ENCODE results near the gene MRPS30.

Gene MRPS30
- long read RNA-seq, transcript MRPS30-202 (5 exons, 1,678 nt) = major isoform, 630 of 654 reads
- long read RNA-seq, partial matches to known transcripts = 6 of 654 reads
- long read RNA-seq, other reads (novel, unspliced or antisense) = 18 of 654 reads

- Histone ChIP-seq H3K4me3 (replicated peaks; ENCODE audit: insufficient read depth, low read length) (peak within 1 kb of the TSS; percentile 80), H3K27me3 (ENCODE audit: insufficient read depth, poor library complexity, severe bottlenecking) (no peaks in the 10 kb centered on the region), H3K27ac (replicated peaks) (peak within 1 kb of the TSS; percentile 95)
- TF ChIP-seq, protein P1, sequence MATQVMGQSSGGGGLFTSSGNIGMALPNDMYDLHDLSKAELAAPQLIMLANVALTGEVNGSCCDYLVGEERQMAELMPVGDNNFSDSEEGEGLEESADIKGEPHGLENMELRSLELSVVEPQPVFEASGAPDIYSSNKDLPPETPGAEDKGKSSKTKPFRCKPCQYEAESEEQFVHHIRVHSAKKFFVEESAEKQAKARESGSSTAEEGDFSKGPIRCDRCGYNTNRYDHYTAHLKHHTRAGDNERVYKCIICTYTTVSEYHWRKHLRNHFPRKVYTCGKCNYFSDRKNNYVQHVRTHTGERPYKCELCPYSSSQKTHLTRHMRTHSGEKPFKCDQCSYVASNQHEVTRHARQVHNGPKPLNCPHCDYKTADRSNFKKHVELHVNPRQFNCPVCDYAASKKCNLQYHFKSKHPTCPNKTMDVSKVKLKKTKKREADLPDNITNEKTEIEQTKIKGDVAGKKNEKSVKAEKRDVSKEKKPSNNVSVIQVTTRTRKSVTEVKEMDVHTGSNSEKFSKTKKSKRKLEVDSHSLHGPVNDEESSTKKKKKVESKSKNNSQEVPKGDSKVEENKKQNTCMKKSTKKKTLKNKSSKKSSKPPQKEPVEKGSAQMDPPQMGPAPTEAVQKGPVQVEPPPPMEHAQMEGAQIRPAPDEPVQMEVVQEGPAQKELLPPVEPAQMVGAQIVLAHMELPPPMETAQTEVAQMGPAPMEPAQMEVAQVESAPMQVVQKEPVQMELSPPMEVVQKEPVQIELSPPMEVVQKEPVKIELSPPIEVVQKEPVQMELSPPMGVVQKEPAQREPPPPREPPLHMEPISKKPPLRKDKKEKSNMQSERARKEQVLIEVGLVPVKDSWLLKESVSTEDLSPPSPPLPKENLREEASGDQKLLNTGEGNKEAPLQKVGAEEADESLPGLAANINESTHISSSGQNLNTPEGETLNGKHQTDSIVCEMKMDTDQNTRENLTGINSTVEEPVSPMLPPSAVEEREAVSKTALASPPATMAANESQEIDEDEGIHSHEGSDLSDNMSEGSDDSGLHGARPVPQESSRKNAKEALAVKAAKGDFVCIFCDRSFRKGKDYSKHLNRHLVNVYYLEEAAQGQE (IDR thresholded peaks at IDR 0.05; ENCODE audit: insufficient replicate concordance, low read depth) = peak; percentile 62
- TF ChIP-seq POLR2AphosphoS5 (IDR thresholded peaks at IDR 0.05; ENCODE audit: low read depth) (peak; percentile 82), GABPA (IDR thresholded peaks at IDR 0.05; ENCODE audit: low read depth) (no peak), SPI1 (IDR thresholded peaks at IDR 0.05; ENCODE audit: borderline replicate concordance, low read depth) (no peak), CTCF (IDR thresholded peaks at IDR 0.05; ENCODE audit: insufficient read depth, low read length) (peak; percentile 31)
- peak; percentile 97 to 98 for DNase-seq (ENCODE audit: low read depth in 1 of 2, low spot score in 1 of 2)
Observed at GRCh38 chr5:44808435-44809214, at the start of gene MRPS30. TSS of gene MRPS30 (plus strand) at chr5:44808947. CDS start at chr5:44808963, 16 bp downstream.

GRCh38 chr5:44769200-44769876 is 39.4 kb upstream of the MRPS30 start:
- Histone ChIP-seq H3K4me3 (replicated peaks; ENCODE audit: insufficient read depth, low read length) (no peak overlapping the region), H3K27ac (replicated peaks) (no peak overlapping the region), H3K27me3 (ENCODE audit: insufficient read depth, poor library complexity, severe bottlenecking) (no peaks in the 10 kb centered on the region)
- DNase-seq (ENCODE audit: low read depth in 1 of 2, low spot score in 1 of 2) = no peak
- TF ChIP-seq SPI1 (IDR thresholded peaks at IDR 0.05; ENCODE audit: borderline replicate concordance, low read depth) (no peak), POLR2AphosphoS5 (IDR thresholded peaks at IDR 0.05; ENCODE audit: low read depth) (no peak), GABPA (IDR thresholded peaks at IDR 0.05; ENCODE audit: low read depth) (no peak)

DNA sequence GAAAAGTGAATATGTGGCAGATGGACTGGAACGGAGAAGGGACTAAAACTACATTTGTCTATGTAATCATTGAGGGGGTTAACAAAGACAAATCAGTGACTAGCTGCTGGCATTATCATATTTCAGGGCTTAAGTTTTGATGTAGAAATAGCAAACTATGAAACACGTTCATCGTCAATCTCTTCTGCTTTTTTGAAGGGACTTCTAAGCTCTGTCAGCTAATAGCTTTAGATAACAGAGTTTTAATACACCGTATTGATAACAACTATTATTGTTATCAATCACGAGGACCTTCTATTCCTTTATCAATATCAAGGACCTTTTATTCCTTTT is 38.9 kb upstream of the MRPS30 start:
- no peak overlapping the region for H3K4me3 ChIP-seq (replicated peaks; ENCODE audit: insufficient read depth, low read length)
- no peaks in the 10 kb centered on the region for H3K27me3 ChIP-seq (ENCODE audit: insufficient read depth, poor library complexity, severe bottlenecking)
- TF ChIP-seq CTCF (IDR thresholded peaks at IDR 0.05; ENCODE audit: insufficient read depth, low read length) (no peak), GABPA (IDR thresholded peaks at IDR 0.05; ENCODE audit: low read depth) (no peak), SPI1 (IDR thresholded peaks at IDR 0.05; ENCODE audit: borderline replicate concordance, low read depth) (no peak)
- TF ChIP-seq, protein P1 (IDR thresholded peaks at IDR 0.05; ENCODE audit: insufficient replicate concordance, low read depth) = no peak
- DNase-seq (ENCODE audit: low read depth in 1 of 2, low spot score in 1 of 2) = no peak
- H3K27ac ChIP-seq (replicated peaks) = no peak overlapping the region

Measured in HL-60 (cell line).